Epidermal melanocyte (primary cell): ENCODE results near the gene ISOC2.

Experiments used
- DNase-seq: peaks from one replicate; pipeline ENCODE4 v3.0.0; 2011; ENCODE audit warnings: low spot score; ENCODE audit not compliant: insufficient read length

The ISOC2 gene

DNA sequence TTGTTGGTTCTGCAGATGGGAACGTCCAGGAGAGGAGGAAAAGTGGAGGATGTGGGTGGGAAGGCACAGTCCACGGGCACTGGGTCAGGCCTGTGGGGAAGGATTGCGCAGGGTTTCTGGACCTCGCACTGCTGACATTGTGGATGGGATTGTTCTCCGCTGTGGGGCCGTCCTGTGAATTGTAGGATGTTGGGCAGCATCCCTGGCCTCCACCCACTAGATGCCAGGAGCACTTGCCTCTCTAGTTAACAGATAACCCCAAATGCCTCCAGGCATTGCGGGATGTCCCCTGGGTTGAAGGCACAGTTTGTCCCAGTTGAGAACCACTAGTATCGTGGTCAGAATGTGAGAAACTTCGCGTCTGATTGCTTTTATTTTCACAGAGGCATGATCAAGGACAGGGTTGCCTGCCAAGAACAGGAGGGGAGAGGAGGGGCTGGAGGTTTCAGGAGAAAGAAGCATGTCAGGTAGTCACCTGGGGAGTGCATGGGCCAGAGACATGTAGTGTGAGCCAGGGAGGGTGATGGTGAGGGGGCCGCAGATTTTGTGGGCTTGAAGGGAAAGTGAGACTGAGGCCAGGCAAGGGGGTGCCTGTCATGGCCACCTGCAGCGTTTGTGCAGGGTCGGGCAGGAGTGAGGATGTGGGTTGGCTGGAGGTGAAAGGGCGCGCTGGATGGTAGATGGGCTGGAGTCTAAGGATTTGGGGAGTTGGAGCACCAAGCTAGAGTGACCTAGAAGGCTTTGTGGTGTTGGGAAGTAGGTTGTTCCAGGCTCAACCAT lies 18.2 kb upstream of the ISOC2 start:
- no peak for DNase-seq

DNA sequence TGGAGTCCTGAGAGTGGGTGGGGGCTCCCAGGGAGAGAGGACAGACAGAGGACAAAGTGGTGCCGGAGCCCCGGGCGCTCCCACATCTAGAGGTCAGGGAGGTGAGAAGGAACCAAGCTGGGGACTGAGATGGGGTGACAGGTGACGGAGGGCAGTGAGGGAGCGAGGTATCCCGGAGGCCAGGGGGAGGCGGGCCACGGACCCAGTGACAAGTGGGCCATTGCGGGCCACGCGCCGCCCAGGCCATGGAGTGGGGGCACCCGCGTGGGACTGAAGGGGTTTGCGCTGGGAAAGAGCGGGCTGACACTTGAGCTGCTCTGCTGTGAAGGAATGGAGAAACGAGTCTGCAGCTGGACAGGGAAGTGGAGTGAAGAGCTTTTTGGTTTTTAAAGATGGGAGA lies 17.6 kb upstream of the ISOC2 start:
- DNase-seq, result no peak

DNA sequence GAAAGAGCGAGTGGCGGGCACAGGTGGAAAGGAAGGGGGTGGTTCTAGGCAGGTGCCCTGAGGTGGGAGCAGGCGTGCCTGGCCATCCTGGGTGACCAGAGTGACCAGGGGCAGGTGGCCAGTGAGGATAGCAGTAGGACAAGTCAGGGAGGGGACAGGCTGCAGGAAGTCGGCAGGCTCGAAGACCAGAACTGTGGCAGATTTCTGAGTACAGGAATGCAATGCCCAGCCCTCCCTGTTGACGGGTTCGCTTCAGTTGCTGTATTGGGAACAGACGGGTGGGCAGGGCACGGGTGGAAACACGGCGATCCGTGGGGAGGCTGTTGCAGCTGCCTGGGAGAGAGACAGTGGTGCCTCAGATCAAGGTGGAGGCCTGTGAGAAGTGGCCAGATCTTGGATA lies 16.9 kb upstream of the ISOC2 start:
- DNase-seq, result no peak

DNA sequence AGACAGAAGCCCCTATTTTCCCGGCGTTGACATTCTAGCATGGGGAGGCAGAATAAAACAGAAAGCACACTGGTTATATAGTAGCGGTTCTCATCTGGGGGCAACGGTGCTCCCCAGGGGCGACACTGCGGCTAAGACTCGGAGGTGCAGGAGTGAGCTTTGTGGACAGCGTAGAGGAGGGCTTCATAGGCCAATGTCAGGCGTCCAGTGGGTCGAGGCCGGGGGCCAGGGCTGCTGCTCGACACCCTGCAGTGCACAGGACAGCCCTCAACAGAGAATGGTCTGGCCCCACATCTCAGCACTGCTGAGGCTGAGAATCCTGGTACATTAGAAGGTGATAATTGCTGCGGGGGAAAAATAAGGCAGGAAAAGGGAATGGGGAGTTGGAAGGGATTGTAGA lies 16.5 kb upstream of the ISOC2 start:
- DNase-seq, result no peak

DNA sequence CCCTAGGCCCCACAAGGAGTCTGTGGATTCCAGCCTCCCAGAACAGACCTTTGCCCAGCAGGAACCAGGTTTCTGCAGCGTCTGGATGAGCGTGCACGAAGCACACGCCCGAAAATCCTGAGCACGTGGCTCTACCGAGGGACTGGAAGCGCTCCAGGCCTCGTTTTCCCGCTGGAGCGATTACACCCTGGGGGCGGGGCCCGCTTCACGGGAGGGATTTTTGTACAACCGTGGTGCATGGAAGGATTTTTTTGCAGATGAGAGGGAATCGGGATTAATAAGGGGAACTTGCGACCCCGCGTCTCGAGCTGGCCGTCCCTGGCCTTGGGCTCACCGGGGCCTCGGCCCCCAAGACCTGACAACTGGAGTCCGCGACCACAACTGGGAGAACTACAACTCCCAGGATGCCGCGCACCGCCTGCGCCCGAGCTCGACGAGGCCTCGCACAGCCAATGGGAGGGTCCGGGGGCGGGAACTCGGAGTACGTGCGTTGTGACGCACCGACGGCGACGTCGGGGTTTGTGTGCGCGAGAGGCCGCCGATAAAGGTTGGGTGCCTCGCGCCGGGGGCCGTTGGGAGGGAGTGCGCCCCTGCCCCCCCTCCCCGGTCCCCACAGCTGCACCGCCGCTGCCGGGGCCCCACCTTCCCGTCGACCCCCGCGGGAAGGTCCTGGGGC lies 14.8 kb upstream of the ISOC2 start, which contains the start of gene ZNF628:
Gene ZNF628, plus strand, starts transcription at position 518 of the 676 bp plus-strand sequence. CDS start 3,294 bp downstream, outside the sequence.
- DNase-seq, result peak; percentile 100

DNA sequence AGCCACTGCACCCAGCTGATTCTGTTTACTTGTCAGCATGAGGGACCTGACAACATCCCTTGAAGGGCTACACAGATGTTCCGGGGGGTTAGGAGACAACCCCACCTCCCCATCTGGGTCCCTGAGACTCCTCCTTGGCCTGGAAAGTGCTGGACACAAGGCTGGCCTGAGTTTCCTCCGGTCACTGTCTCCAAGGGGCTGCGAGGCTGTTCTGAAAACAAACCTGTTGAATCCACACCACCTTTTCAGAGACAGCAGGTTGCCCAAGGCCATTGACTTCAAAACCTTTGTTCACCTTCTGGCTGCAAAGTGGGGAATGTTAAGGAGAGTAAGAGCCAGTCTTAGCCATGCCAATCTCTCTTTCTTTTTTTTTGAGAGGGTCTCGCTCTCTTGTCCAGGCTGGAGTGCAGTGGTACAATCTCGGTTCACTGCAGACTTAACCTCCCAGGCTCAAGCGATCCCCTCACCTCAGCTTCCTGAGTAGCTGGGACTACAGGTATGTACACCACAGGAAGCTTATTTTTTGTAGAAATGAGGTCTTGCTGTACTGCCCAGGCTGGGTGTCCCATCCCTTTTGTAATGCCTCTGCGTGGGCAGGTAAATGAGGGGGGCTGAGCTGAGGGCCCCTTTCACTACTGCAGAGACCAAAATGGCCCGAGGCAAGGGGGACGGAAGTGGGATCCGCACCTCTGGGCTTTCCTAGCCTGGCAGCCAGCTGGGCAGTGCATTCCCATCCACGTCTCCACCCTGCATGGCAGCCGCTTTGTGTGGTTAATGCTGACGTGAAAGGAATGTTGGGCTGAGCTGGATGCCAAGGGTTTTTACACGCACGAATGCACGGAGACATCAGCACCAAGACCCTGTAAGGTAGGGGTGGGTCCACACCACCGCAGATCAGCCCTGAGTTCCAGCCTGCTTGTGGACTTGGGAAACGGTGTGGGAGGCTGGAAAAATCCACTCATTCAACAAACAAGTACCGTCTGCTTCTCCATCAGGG lies 13.1 kb upstream of the ISOC2 start:
- no peak for DNase-seq

DNA sequence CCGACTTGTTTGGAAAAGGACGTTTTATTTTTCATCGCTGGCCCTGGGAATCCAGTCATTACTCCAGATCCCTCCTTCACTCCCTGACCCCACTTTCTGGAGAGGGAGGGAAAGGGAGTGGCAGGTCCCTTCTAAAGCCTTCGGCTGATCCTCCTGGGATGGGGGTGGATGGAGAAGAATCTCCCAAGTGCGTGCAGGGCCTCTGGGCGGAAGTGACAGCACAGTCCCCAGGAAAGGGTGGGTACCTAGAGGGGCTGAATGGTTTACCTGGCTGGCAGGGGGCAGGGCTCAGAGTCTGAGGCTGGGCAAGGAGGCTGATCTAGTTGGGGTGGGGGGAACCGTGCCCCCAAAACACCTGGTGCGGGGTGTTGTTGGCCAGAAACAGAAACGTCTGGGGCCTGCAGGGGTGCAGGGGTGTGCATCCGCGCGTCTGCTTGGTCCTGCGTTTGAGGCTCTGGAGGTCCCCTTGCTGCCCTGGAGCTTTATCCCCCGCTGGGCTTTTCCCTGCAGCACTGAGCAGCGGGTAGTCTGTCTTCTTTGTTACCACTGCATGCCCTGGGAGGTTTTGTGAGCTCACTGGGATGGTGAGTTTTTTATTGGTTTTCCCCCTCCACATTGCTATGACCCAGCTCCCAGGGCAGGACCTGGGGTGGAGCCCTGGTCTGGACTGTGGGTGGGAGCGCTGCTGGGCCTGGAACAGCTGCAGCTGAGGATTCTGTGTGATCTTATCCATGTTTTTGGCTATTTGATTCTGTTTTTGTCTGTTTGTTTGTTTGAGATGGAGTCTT lies 12.0 kb upstream of the ISOC2 start:
- no peak for DNase-seq

DNA sequence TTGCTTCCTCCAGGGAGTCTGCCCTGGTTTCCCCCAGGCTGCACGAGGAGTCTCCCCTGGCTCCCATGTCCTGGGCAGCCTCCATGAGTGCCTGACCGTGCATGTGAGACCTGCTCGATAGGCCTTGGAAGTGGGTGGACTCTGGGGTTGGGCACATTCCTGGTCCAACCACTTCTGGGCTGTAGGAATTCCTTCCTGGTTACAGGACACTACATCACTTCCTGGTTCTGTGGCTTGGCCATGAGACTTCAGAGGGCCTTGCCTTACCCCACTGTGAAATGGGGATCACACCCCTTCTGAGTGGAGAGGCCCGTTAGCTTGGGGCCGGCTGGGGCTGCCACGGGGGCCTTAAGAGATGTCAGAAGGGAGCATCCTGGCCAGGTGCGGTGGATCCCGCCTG lies 11.0 kb upstream of the ISOC2 start:
- DNase-seq, result no peak

DNA sequence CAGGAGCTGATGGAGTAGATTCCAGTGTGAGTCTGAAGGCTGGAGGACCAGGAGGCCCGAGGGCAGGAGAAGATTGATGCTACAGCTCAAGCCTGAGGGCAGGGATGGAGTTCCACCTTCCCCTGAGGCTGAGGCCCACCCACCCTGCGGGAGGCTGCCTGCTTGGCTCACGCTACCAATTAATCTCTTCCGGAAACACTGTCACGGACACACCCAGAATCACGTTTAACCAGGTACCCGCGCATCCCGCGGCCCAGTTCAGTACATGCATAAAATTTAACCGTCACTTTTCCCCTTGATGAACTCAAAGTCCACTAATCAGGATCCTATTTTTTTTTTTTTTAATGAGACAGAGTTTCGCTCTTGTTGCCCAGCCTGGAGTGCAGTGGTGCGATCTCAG lies 9.8 kb upstream of the ISOC2 start:
- DNase-seq, result no peak

DNA sequence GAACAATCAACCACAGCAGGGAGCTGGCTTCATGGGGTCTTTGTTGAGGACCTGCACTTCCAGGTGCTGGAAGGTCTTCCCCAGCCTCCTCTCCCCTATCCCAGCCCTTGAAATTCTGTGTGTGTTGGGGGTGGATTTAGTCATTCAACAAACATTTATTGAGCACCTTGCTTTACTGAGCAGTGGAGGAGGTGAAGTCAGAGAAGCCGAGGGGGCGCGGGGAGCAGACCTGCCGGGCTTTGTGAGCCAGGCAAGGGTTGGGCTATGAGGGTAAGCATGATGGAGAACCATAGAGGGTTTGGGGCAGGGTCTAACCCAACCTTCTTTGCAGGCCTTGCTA lies 6.6 kb upstream of the ISOC2 start:
- DNase-seq, result no peak

DNA sequence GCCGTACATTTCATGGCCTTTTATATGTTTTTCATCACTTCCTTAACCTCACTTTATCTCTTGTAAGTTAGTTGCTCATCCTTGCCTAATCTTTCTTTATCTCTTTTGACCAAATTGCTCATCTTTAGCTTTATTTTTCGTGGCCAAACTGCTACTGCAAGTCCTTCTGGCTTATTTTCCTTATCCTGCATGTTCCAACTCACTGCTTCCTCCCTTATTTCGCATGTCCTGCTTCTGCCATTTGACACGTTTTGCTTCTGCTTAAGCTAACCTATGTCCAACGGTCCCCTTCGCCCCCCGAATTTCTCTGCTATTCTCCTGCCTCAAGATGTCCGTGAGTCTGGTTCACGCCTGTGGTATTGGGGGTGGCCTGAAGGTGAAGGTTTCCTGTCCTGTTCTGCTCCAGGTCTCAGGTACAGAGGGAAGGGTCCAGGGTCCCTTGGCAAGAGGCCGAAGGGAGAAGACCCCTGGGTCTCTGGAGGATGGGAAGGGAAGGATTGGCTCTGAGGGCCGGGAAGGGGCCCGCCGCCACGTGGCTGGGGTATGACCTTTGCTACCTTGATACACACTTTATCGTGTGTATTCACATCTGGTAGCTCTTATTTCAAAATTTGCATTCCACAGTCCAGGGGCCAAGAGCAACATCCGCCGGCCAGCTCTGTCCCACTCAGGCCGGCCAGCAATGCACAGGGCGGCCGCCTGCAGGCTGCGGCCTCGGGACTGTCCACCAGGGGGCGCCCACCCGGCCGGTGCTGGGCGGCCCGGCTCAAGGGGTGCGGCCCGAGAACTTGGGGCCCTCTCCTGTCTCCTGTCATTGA lies 6.0 kb upstream of the ISOC2 start:
- peak; percentile 71 for DNase-seq

DNA sequence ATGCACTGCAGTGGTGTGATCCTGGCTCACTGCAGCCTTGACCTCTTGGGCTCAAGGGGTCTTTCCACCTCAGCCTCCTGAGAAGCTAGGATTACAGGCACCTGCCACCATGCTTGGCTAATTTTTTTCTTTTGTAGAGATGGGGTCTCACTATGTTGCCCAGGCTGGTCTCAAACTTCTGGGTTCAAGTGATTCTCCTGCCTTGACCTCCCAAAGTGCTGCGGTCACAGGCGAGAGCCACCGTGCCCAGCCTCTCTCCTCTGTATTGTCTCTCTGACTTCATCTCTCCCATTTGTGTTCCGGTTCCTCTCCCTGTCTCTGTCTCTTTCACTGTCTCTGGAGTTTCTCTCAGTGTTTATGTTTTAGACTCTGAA lies 4.8 kb upstream of the ISOC2 start:
- no peak for DNase-seq

DNA sequence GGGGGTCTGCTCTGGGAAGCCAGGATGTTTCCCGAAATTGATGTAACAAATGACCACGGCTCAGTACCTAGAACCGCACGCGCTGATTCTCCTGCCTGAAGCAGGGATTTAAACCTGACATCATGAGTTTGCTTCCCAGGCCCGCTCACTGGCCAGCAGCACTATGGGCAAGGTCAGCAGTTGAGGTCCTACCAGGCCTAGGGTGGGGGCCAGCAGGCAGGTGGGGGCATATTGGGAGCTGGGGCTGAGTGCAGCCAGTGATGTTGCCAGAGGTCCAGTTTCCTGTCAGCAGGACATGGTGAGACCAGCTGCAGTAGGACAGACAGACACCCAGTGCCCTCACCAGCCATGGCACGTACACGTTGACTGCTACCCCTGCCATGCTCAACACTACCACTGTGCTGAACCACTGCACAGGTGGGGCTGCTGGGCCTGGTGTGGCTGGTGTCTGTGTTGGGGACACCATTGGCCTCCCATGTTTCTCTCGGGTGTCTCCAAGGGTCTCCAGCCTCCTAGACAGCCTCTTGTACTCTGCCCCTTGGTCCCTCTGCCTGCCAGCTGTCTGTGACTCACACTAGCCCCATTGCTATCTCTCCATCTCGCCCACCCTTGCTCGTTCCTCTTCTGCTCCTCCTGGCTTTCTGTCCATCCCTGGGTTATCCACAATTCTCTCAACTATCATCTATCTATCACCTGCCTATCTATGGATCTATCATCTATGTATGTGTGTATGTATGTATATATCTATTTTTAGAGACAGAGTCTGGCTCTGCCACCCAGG lies 4.2 kb upstream of the ISOC2 start:
- DNase-seq, result no peak

DNA sequence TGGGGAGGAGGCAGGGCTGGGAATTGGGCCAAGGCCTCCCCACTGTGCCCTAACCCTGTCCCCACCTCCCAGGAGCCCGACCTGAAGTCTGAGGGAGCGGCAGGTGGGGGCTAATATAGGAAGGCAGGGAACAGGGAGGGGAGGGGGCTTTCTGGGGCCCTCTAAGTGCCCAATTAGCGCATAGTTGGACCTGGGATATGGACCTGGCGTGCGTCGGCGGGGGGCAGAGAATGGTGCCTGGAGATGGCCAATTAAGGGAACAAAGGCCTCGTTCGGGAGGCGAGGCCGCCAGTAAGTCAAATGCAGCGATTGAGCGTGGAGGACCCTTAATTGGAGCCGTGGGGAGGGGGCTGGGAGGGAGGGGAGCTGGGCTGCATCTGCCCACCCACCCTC lies 3.2 kb upstream of the ISOC2 start, which contains the start of gene C19orf85:
Gene C19orf85, minus strand, starts transcription at position 90 of the 393 bp plus-strand sequence. CDS start 197 bp downstream, outside the sequence.
- DNase-seq, result no peak

DNA sequence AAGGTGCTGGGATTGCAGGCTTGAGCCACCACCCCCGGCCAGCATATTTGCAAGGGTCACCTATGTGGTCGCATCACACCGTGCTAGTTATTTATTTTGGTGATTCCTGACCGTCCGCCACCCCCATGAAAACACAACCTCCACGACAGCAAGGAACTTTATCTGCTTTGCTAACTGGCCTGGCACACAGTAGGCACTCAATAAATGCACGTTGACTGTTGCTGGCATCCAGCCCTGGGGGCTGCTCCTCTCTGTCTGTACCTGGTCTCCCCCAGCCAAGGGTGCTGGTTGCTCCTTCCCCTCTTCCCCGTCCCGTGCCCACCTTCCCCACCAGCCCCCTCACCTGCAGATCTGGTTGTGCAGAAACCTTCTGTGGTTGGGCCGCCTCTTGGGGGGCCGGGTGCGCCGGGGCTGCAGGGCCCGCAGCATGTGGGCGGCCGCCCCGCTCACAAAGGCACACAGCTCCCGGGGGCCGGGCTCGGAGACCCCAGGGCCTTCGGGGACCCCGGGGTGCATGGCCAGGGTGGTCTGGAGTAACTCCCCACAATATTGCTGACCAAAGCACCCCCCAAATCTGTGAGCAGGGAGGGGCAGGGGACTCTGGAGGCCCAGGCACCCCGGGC lies 2.7 kb upstream of the ISOC2 start:
- DNase-seq, result no peak

DNA sequence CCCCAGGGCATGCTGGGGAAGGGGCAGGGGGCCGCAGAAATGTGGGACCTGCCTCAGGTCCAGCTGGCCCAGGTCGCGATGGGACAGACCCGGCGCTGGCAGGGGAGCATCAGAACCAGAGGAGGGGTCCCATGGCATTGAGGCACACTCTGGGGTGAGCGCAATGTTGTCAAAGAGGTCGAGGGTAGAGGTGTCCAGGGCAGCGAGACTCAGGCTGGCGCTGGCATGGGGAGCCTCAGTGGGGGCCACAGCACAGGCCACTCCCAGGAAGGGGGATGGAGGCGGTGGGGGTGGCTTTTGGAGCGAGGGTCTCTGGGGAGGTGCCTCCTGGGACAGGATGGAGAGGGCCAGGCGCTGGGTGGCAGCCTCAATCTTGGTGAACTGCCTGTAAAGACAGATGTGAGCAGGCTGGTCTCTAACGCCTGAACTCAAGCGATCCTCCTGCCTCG lies 2.2 kb upstream of the ISOC2 start:
- DNase-seq, result no peak

DNA sequence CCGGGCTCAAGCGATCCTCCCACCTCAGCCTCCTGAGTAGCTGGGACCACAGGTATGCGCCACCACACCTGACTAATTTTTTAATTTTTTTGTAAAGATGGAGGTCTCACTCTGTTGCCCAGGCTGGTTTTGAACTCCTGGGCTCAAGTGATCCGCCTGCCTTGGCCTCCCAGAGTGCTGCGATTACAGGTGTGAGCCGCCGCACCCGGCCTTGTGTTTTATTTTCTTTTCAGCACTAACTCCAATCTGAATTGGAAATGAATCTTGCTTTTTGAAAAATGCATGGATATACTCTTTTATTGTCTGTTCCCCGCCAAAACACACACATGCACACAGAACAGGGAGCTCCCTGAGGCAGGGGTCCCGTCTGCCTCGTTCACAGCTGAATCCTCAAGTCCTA lies 1.3 kb upstream of the ISOC2 start:
- no peak for DNase-seq

DNA sequence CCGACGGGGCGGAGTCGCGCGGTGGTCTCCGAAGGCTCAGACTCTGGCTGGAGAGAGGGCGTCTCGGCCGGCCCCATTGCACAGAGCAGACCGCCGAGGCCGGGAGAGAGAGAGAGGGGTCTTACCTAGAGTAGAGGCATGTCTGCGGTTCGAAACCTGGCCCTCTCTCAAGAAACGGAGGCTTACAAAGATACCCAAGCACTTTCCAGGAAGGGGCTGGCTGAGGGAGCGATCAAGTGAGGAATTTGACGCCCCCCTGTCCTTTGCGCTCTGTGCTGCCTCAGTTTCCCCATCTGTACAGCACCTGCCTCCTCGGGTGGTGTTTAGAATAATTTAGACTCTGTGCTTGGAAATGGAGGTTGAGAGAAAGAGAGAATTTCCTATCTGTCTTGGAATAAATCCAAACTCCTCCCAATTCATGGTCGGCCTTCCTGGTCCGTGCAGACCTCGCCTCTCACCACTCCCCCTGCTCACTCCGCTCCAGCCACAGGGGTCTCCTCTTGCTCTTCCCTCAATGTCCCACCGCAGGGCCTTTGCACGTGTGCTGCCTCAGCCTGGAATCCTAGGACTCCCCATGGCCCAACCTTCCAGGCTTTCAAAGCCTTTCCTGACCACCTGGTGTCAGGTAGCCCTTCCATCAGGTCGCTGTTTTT lies 658 bp upstream of the ISOC2 start:
- no peak for DNase-seq
